SU-DHL-6 (cell line): ENCODE results near the gene IRF2.

ENCODE experiments used
- H2AFZ ChIP-seq: fragments of 200-600 bp; sonication (generic); 2 replicates; pipeline ENCODE4 v1.6.1; 2014; ENCODE audit warnings: low read depth, mild to moderate bottlenecking, moderate library complexity, mixed read lengths, antibody characterized with exemption, low read length; ENCODE audit not compliant: severe bottlenecking
- H3F3A ChIP-seq: fragments of 200-600 bp; shearing (Covaris generic); 2 replicates; pipeline ENCODE4 v1.6.0; 2016; ENCODE audit warnings: antibody characterized with exemption, mild to moderate bottlenecking; ENCODE audit not compliant: insufficient read depth
- H3K27ac ChIP-seq: fragments of 200-600 bp; sonication (generic); 2 replicates; pipeline ENCODE4 v1.5.1; 2016; ENCODE audit warnings: low read depth, mild to moderate bottlenecking, low read length, moderate library complexity, mixed read lengths
- H3K27me3 ChIP-seq: fragments of 200-600 bp; sonication (generic), shearing (Covaris generic); 2 replicates; pipeline ENCODE4 v1.6.0; 2014; ENCODE audit warnings: mild to moderate bottlenecking, low read length
- H3K36me3 ChIP-seq: fragments of 200-600 bp; sonication (generic); 2 replicates; pipeline ENCODE4 v1.6.1; 2014; ENCODE audit warnings: mild to moderate bottlenecking, low read length, mixed read lengths
- H3K4me2 ChIP-seq: fragments of 300-600, 200-600 bp; shearing (Covaris generic), sonication (generic); 2 replicates; pipeline ENCODE4 v1.6.0; 2014; ENCODE audit warnings: low read length, low read depth, mild to moderate bottlenecking; ENCODE audit not compliant: poor library complexity, severe bottlenecking
- H3K4me3 ChIP-seq: fragments of 200-600 bp; sonication (generic); 2 replicates; pipeline ENCODE4 v1.5.1; 2014; ENCODE audit warnings: antibody characterized with exemption, low read length, mild to moderate bottlenecking, mixed read lengths; ENCODE audit not compliant: insufficient read depth, poor library complexity, severe bottlenecking
- H3K79me2 ChIP-seq: fragments of 200-600 bp; sonication (generic); 2 replicates; pipeline ENCODE4 v1.6.1; 2014; ENCODE audit warnings: mild to moderate bottlenecking, low read length, moderate library complexity; ENCODE audit not compliant: insufficient read depth
- H3K9ac ChIP-seq: fragments of 200-600 bp; sonication (generic); 2 replicates; pipeline ENCODE4 v1.7.0; 2014; ENCODE audit warnings: mild to moderate bottlenecking, low read length
- H3K9me2 ChIP-seq: fragments of 200-600 bp; sonication (generic); replicated peaks from 2 replicates; pipeline ENCODE4 v1.6.1; 2014; ENCODE audit warnings: low read length; ENCODE audit not compliant: insufficient read depth
- H3K9me3 ChIP-seq: fragments of 200-600 bp; sonication (generic); 2 replicates; pipeline ENCODE4 v1.6.1; 2014; ENCODE audit warnings: low read length, mixed read lengths; ENCODE audit not compliant: insufficient read depth
- H4K20me1 ChIP-seq: fragments of 200-600 bp; sonication (generic); 2 replicates; pipeline ENCODE4 v1.6.1; 2014; ENCODE audit warnings: low read depth, mild to moderate bottlenecking, antibody characterized with exemption, low read length, moderate library complexity, mixed read lengths
- EZH2phosphoT487 ChIP-seq: fragments of 200-600 bp; sonication (generic), shearing (Covaris generic); conservative IDR thresholded peaks from 2 replicates; pipeline ENCODE4 v1.6.1; 2018; ENCODE audit warnings: mild to moderate bottlenecking, antibody characterized with exemption, low read length, moderate library complexity, mixed read lengths
- TF ChIP-seq, protein P1 (sequence below): fragments of 200-600 bp; sonication (generic); IDR thresholded peaks from one replicate; pipeline ENCODE4 v1.5.1; 2017; ENCODE audit warnings: antibody characterized with exemption, mild to moderate bottlenecking, low read length, moderate library complexity; ENCODE audit not compliant: insufficient read depth, poor library complexity, severe bottlenecking

IRF2 gene

DNA sequence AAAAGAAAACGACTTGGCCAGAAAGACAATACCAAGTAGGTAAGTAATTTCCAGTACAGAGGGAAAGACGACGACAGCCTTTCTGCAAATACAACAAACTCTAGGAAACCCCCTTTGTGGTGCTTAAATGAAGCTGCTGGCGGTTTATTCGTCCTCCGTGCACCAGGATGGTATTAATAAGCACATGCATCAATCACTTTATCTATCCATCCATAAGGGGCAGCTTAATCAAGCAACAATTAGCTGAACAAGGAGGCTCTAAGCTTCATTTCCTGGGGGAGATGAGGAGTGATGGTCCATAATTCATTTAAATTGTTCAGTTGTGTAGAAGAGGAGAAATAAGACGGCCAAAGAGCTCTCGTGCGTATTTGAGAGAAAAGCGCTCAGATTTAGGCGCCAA lies 26.2 kb downstream of the IRF2 start:
- Histone ChIP-seq H3K4me2 (no peak overlapping the region), H3K27ac (no peak overlapping the region), H3K79me2 (peaks cover 59% of the 10 kb centered on the region), H3F3A (no peaks in the 10 kb centered on the region), H3K4me3 (no peak overlapping the region), H3K9me2 (no peaks in the 10 kb centered on the region), H3K9ac (no peak overlapping the region), H3K36me3 (no peaks in the 10 kb centered on the region), H2AFZ (no peak overlapping the region), H3K9me3 (no peaks in the 10 kb centered on the region), H3K27me3 (no peaks in the 10 kb centered on the region), H4K20me1 (no peaks in the 10 kb centered on the region; the same call in 1 of the 2 replicates)
- no peak for TF ChIP-seq EZH2phosphoT487
- TF ChIP-seq, protein P1, sequence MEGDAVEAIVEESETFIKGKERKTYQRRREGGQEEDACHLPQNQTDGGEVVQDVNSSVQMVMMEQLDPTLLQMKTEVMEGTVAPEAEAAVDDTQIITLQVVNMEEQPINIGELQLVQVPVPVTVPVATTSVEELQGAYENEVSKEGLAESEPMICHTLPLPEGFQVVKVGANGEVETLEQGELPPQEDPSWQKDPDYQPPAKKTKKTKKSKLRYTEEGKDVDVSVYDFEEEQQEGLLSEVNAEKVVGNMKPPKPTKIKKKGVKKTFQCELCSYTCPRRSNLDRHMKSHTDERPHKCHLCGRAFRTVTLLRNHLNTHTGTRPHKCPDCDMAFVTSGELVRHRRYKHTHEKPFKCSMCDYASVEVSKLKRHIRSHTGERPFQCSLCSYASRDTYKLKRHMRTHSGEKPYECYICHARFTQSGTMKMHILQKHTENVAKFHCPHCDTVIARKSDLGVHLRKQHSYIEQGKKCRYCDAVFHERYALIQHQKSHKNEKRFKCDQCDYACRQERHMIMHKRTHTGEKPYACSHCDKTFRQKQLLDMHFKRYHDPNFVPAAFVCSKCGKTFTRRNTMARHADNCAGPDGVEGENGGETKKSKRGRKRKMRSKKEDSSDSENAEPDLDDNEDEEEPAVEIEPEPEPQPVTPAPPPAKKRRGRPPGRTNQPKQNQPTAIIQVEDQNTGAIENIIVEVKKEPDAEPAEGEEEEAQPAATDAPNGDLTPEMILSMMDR, result no peak

DNA sequence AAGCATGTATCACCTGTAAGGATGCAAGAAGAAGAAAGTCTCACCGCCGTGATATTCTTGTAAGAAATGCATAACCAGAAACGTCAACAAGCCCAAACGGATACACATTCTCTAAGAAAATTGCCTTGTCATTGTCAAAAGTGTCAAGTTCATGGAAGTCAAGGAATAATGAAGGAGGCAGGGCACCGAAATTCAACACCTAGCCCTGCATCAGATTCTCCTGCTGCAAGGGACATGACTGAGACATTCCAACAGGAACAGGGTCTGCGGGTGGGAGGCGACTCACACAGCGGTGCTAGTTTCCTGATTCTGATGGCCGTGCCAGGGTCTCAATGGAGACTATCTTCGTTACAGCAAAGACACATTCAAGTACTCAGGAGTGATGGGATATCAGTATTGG lies 26.7 kb downstream of the IRF2 start:
- Histone ChIP-seq H3F3A (no peaks in the 10 kb centered on the region), H3K4me3 (no peak overlapping the region), H3K36me3 (no peaks in the 10 kb centered on the region), H3K27me3 (no peaks in the 10 kb centered on the region), H4K20me1 (no peaks in the 10 kb centered on the region; the same call in 1 of the 2 replicates), H3K4me2 (no peak overlapping the region), H3K27ac (no peak overlapping the region), H3K79me2 (peaks cover 55% of the 10 kb centered on the region), H3K9ac (no peak overlapping the region), H2AFZ (no peak overlapping the region), H3K9me2 (no peaks in the 10 kb centered on the region), H3K9me3 (no peaks in the 10 kb centered on the region)
- TF ChIP-seq, protein P1, result no peak
- no peak for TF ChIP-seq EZH2phosphoT487

DNA sequence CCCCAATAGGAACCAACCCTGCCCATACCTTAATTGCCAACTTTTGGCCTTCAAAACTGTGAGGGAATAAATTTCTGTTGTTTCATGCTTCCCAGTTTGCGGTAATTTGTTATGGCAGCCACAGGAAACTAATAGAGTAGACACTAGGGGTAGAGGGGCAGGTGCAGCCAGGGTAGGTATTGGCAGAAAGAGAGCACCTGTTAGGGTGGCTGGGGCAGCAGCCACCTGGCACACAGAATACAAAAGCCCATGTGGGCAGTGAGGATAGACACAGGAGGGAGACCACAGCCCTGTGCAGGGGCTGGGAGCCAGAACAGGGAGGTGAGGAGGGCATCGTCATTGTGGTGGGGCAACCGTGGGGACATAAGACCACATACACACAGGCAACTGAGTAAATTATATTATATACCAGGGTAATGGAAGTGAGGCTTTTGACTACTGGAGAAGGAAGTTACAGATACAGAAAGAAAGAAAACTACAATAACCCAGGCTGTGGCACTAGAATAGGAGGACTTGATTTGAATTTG lies 28.2 kb downstream of the IRF2 start:
- H3K36me3 ChIP-seq, result no peaks in the 10 kb centered on the region
- H3K79me2 ChIP-seq, result peaks cover 48% of the 10 kb centered on the region
- H3F3A ChIP-seq, result no peaks in the 10 kb centered on the region
- no peak overlapping the region for H3K27ac ChIP-seq
- TF ChIP-seq, protein P1, result no peak
- no peak for TF ChIP-seq EZH2phosphoT487
- H3K9ac ChIP-seq, result no peak overlapping the region
- no peaks in the 10 kb centered on the region for H3K27me3 ChIP-seq
- no peak overlapping the region for H2AFZ ChIP-seq
- H3K9me3 ChIP-seq, result no peaks in the 10 kb centered on the region
- no peaks in the 10 kb centered on the region for H3K9me2 ChIP-seq
- H4K20me1 ChIP-seq, result no peaks in the 10 kb centered on the region; the same call in 1 of the 2 replicates
- no peak overlapping the region for H3K4me2 ChIP-seq
- H3K4me3 ChIP-seq, result no peak overlapping the region
